ENCODE results near the gene SPACDR. TPM values are rescaled to one million over a fixed set of nuclear protein-coding genes. Genes with fewer than 3 reads are reported as not detected.

Gene SPACDR
- total RNA-seq, 1 donor from 2014 or later, result 2.5 TPM

DNA sequence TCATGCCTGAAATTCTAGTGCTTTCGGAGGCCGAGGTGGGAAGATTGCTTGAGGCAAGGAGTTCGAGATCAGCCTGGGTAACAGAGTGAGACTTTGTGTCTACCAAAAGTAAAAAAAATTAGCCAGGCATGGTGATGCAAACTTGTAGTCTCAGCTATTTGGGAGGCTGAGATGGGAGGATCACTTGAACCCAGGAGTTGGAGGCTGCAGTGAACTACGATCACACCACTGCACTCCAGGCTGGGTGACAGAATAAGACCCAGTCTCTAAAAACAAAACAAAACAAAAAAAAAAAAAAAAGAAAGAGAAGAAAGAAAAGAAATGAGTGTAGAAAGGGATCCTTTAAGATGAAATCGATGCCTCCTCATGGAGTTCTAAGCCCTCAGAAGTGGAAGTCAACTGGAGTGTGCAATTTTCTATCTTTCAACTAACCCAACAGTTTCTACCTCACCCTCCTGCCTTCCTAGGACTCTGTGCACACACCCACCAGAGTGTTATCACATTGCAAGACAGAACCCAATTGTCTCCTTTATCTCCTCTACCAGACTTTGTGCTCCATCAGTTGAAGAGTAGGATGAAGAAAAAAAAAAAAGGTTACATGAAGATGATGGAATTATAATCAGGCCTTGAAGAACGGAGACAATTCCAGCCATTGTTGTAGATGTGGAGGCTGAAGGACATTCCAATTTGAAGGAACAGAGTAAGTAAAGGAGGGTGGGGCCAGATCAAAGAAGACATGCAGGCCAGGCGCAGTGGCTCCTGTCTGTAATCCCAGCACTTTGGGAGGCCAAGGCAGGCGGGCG, 46.6 kb upstream of the SPACDR start:
- Histone ChIP-seq H3K4me2 (ENCODE audit: low read length) (no peak overlapping the region), H3K79me2 (ENCODE audit: insufficient read depth, low read length) (no peaks in the 10 kb centered on the region), H4K20me1 (ENCODE audit: insufficient read depth, low read length) (no peaks in the 10 kb centered on the region), H3K27ac (ENCODE audit: low read depth, low read length) (no peak overlapping the region), H3K27me3 (ENCODE audit: insufficient read depth, low read length) (peaks cover 2% of the 10 kb centered on the region), H3K9ac (ENCODE audit: low read length) (no peak overlapping the region), H3K9me3 (ENCODE audit: insufficient read depth, low read depth, low read length) (no peaks in the 10 kb centered on the region), H3K36me3 (ENCODE audit: insufficient read depth, low read length) (no peaks in the 10 kb centered on the region), H3K4me3 (ENCODE audit: insufficient read depth, low read depth, low read length) (no peak overlapping the region), H3K4me1 (ENCODE audit: insufficient read depth, low read length) (peaks cover 9% of the 10 kb centered on the region), H2AFZ (ENCODE audit: low read depth, low read length) (no peak overlapping the region)
- no peaks in the 10 kb centered on the region for H3K36me3 Mint-ChIP-seq (ENCODE audit: low read depth, unreplicated experiment)
- H3K27me3 Mint-ChIP-seq (ENCODE audit: low read depth, unreplicated experiment), result peaks cover 17% of the 10 kb centered on the region
- DNase-seq (ENCODE audit: low read depth), result no peak
- no peak for TF ChIP-seq EZH2 (IDR thresholded peaks at IDR 0.05; ENCODE audit: insufficient read depth, low read length)
- TF ChIP-seq, protein P1, sequence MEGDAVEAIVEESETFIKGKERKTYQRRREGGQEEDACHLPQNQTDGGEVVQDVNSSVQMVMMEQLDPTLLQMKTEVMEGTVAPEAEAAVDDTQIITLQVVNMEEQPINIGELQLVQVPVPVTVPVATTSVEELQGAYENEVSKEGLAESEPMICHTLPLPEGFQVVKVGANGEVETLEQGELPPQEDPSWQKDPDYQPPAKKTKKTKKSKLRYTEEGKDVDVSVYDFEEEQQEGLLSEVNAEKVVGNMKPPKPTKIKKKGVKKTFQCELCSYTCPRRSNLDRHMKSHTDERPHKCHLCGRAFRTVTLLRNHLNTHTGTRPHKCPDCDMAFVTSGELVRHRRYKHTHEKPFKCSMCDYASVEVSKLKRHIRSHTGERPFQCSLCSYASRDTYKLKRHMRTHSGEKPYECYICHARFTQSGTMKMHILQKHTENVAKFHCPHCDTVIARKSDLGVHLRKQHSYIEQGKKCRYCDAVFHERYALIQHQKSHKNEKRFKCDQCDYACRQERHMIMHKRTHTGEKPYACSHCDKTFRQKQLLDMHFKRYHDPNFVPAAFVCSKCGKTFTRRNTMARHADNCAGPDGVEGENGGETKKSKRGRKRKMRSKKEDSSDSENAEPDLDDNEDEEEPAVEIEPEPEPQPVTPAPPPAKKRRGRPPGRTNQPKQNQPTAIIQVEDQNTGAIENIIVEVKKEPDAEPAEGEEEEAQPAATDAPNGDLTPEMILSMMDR (IDR thresholded peaks at IDR 0.05; ENCODE audit: insufficient read depth, low read depth, low read length), result no peak
- no peak for FAIRE-seq
- H3K27ac Mint-ChIP-seq (ENCODE audit: unreplicated experiment), result no peak overlapping the region
- H3K9me3 Mint-ChIP-seq (ENCODE audit: unreplicated experiment), result no peaks in the 10 kb centered on the region
- no peak overlapping the region for H3K4me3 Mint-ChIP-seq (ENCODE audit: unreplicated experiment)
- H3K4me1 Mint-ChIP-seq (ENCODE audit: low read depth, unreplicated experiment), result peaks cover 4% of the 10 kb centered on the region

DNA sequence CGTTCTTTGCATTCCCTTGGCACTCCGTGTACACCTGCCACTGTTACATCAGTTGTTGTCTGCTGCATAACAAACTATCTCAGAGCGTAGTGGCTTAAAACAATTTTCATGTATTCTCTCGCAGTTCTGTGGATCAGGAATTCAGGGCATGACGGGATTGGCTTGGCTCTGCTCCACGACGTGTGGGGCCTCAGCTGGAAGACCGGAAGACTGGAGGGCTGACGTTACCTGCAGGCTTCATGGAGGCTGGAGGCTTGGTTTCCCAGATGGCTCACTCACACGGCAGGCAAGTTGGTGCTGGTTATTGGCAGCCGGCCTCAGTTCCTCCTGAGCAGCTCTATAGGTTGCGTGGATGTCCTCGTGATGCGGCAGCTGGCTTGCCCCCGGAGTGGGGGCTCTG, 45.2 kb upstream of the SPACDR start:
- H3K27ac Mint-ChIP-seq (ENCODE audit: unreplicated experiment), result no peak overlapping the region
- H3K9me3 Mint-ChIP-seq (ENCODE audit: unreplicated experiment), result no peaks in the 10 kb centered on the region
- Histone ChIP-seq H4K20me1 (ENCODE audit: insufficient read depth, low read length) (no peaks in the 10 kb centered on the region), H3K9ac (ENCODE audit: low read length) (no peak overlapping the region), H3K27me3 (ENCODE audit: insufficient read depth, low read length) (peaks cover 2% of the 10 kb centered on the region), H2AFZ (ENCODE audit: low read depth, low read length) (peak overlapping the region; percentile 65), H3K4me3 (ENCODE audit: insufficient read depth, low read depth, low read length) (no peak overlapping the region), H3K4me2 (ENCODE audit: low read length) (no peak overlapping the region), H3K4me1 (ENCODE audit: insufficient read depth, low read length) (peaks cover 3% of the 10 kb centered on the region), H3K36me3 (ENCODE audit: insufficient read depth, low read length) (no peaks in the 10 kb centered on the region), H3K79me2 (ENCODE audit: insufficient read depth, low read length) (no peaks in the 10 kb centered on the region), H3K9me3 (ENCODE audit: insufficient read depth, low read depth, low read length) (no peaks in the 10 kb centered on the region), H3K27ac (ENCODE audit: low read depth, low read length) (no peak overlapping the region)
- H3K27me3 Mint-ChIP-seq (ENCODE audit: low read depth, unreplicated experiment), result peaks cover 17% of the 10 kb centered on the region
- no peaks in the 10 kb centered on the region for H3K4me1 Mint-ChIP-seq (ENCODE audit: low read depth, unreplicated experiment)
- DNase-seq (ENCODE audit: low read depth), result peak; percentile 78
- H3K4me3 Mint-ChIP-seq (ENCODE audit: unreplicated experiment), result no peak overlapping the region
- H3K36me3 Mint-ChIP-seq (ENCODE audit: low read depth, unreplicated experiment), result no peaks in the 10 kb centered on the region
- FAIRE-seq, result no peak
- TF ChIP-seq, protein P1 (IDR thresholded peaks at IDR 0.05; ENCODE audit: insufficient read depth, low read depth, low read length), result no peak
- no peak for TF ChIP-seq EZH2 (IDR thresholded peaks at IDR 0.05; ENCODE audit: insufficient read depth, low read length)

DNA sequence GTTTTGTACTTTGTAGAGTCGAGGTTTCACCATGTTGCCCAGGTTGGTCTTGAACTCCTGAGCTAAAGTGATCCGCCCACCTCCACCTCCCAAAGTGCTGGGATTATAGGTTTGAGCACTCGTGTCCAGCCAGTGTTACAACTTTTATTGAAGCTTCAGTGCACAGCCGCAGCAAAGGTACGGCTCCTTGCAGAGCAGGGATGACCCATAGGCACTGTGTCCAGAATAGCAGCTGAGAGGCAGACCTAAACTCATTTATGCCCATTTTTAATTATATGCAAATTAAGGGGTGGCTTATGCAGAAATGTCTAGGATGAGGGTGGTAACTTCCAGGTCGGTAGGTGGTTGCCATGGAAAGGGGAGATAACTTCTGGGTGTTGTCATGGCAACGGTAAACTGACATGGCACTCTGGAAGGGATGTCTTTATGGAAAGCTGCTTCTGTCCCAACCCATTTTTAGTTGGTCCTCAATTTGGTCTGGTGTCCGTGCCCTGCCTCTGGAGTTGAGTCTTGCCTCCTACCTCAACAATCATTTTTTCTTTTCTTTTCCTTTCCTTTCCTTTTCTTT, 42.4 kb upstream of the SPACDR start:
- no peaks in the 10 kb centered on the region for H3K79me2 ChIP-seq (ENCODE audit: insufficient read depth, low read length)
- H3K27ac ChIP-seq (ENCODE audit: low read depth, low read length), result no peak overlapping the region
- TF ChIP-seq, protein P1 (IDR thresholded peaks at IDR 0.05; ENCODE audit: insufficient read depth, low read depth, low read length), result no peak
- no peak for TF ChIP-seq EZH2 (IDR thresholded peaks at IDR 0.05; ENCODE audit: insufficient read depth, low read length)
- peaks cover 10% of the 10 kb centered on the region for H3K4me1 ChIP-seq (ENCODE audit: insufficient read depth, low read length)
- H3K36me3 ChIP-seq (ENCODE audit: insufficient read depth, low read length), result no peaks in the 10 kb centered on the region
- peaks cover 17% of the 10 kb centered on the region for H3K27me3 Mint-ChIP-seq (ENCODE audit: low read depth, unreplicated experiment)
- no peak overlapping the region for H3K9ac ChIP-seq (ENCODE audit: low read length)
- H3K27me3 ChIP-seq (ENCODE audit: insufficient read depth, low read length), result no peaks in the 10 kb centered on the region
- H2AFZ ChIP-seq (ENCODE audit: low read depth, low read length), result no peak overlapping the region
- FAIRE-seq (no peak), DNase-seq (ENCODE audit: low read depth) (no peak)
- H3K4me3 Mint-ChIP-seq (ENCODE audit: unreplicated experiment), result no peak overlapping the region
- H4K20me1 ChIP-seq (ENCODE audit: insufficient read depth, low read length), result no peaks in the 10 kb centered on the region
- H3K4me2 ChIP-seq (ENCODE audit: low read length), result no peak overlapping the region
- no peak overlapping the region for H3K4me3 ChIP-seq (ENCODE audit: insufficient read depth, low read depth, low read length)
- no peaks in the 10 kb centered on the region for H3K9me3 ChIP-seq (ENCODE audit: insufficient read depth, low read depth, low read length)
- H3K36me3 Mint-ChIP-seq (ENCODE audit: low read depth, unreplicated experiment), result no peaks in the 10 kb centered on the region
- H3K27ac Mint-ChIP-seq (ENCODE audit: unreplicated experiment), result no peak overlapping the region
- no peaks in the 10 kb centered on the region for H3K4me1 Mint-ChIP-seq (ENCODE audit: low read depth, unreplicated experiment)
- H3K9me3 Mint-ChIP-seq (ENCODE audit: unreplicated experiment), result no peaks in the 10 kb centered on the region
